Measurements from ENCODE around the gene CELSR1.

CELSR1 gene

DNA sequence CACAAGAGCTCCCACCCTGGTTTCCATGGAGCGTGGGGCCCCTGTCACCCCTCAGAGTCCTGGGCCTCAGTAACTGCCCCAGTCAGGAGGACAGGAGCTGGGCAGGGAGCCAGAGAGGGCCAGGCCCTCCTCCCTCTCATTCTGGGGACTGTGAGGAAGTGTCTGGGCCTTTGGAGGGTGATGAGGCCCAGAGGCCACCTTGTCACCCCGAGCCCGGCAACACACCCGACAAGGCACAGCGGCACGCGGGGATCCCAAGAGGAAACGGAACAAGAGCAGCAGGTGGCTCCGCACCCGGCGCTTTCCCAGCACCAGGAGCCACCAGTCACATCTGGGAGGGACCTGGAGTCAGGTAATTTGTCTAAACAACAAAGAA, 72.1 kb downstream of the CELSR1 start:
- no peak overlapping the region for H3K4me3 ChIP-seq (ENCODE audit: low read length)
- no peaks in the 10 kb centered on the region for H3K9me3 ChIP-seq (ENCODE audit: control insufficient read depth, insufficient read depth, low read length)
- no peaks in the 10 kb centered on the region for H3K27me3 ChIP-seq (ENCODE audit: control insufficient read depth, insufficient read depth, low read length)
- no peak for DNase-seq (ENCODE audit: low read depth, low spot score)
- H3K36me3 ChIP-seq (ENCODE audit: control insufficient read depth, insufficient read depth, low read length), result peaks cover 5% of the 10 kb centered on the region; the same call in 1 of the 2 replicates
- no CpG with 5 or more reads among the region's 11 CpGs for WGBS (ENCODE audit: insufficient coverage, insufficient read length)
- no peak overlapping the region for H3K27ac ChIP-seq (ENCODE audit: low read length)
- no peaks in the 10 kb centered on the region; the same call in 1 of the 2 replicates for H3K4me1 ChIP-seq (ENCODE audit: control insufficient read depth, insufficient read depth, low read length)

DNA sequence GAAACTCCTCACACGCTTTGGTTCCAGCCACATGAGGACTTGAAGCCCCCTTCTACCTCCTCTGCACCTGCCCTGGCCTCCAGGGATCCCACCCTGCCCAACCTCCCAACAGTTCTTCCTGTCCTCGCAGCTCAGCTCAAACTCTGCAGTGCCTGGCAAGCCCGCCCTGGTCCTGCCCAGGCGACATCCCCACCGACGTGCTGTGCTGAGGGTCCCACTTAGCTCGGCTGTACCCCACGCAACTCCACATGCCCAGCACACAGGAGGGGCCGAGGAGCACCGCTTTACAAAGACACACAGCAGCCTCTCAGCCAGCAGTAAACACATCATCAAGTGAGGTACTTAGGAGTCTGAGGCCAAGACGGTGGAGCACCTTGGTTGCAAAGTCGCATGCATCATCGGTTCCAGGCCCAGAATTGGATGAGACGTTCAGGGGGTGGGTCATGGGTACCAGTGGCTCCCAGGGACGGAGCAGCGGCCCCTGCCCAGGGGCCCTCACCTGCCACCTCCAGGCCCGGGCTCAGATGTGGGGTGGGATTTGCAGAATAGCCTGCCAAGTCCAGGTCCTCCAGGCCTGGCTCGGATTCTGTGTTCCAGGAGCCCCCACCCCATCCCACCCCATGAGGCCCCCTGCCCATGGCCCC, 72.6 kb downstream of the CELSR1 start:
- no CpG with 5 or more reads among the region's 18 CpGs for WGBS (ENCODE audit: insufficient coverage, insufficient read length)

DNA sequence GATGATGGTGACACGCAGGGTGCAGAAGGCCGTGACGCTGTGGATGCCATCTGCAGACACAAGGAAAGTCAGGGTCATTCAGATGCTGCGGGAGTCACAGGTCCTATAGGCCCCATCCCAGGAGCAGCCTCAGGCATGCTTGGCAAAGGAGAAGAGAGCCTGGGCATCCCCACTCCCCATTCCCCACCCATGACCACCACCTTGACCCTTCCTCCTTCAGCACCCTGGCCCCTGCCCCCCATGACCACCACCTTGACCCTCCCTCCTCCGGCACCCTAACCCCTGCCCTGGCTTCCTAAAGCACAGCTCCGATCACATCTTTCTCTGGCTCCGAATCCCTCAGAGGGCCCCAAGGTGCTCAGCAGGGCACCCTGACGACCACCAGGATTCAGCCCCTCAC, 73.1 kb downstream of the CELSR1 start:
- no peak for DNase-seq (ENCODE audit: low read depth, low spot score)
- H3K9me3 ChIP-seq (ENCODE audit: control insufficient read depth, insufficient read depth, low read length), result no peaks in the 10 kb centered on the region
- no peaks in the 10 kb centered on the region; the same call in 1 of the 2 replicates for H3K4me1 ChIP-seq (ENCODE audit: control insufficient read depth, insufficient read depth, low read length)
- peaks cover 5% of the 10 kb centered on the region; the same call in 1 of the 2 replicates for H3K36me3 ChIP-seq (ENCODE audit: control insufficient read depth, insufficient read depth, low read length)
- no CpG with 5 or more reads among the region's 8 CpGs for WGBS (ENCODE audit: insufficient coverage, insufficient read length)
- H3K27me3 ChIP-seq (ENCODE audit: control insufficient read depth, insufficient read depth, low read length), result no peaks in the 10 kb centered on the region
- no peak overlapping the region for H3K27ac ChIP-seq (ENCODE audit: low read length)
- no peak overlapping the region for H3K4me3 ChIP-seq (ENCODE audit: low read length)

More for the DNA sequence above, 72.6 kb downstream of the CELSR1 start:
- Histone ChIP-seq H3K9me3 (ENCODE audit: control insufficient read depth, insufficient read depth, low read length) (no peaks in the 10 kb centered on the region), H3K27me3 (ENCODE audit: control insufficient read depth, insufficient read depth, low read length) (no peaks in the 10 kb centered on the region), H3K27ac (ENCODE audit: low read length) (no peak overlapping the region), H3K4me3 (ENCODE audit: low read length) (no peak overlapping the region), H3K4me1 (ENCODE audit: control insufficient read depth, insufficient read depth, low read length) (no peaks in the 10 kb centered on the region; the same call in 1 of the 2 replicates), H3K36me3 (ENCODE audit: control insufficient read depth, insufficient read depth, low read length) (peaks cover 5% of the 10 kb centered on the region; the same call in 1 of the 2 replicates)
- DNase-seq (ENCODE audit: low read depth, low spot score), result no peak

DNA sequence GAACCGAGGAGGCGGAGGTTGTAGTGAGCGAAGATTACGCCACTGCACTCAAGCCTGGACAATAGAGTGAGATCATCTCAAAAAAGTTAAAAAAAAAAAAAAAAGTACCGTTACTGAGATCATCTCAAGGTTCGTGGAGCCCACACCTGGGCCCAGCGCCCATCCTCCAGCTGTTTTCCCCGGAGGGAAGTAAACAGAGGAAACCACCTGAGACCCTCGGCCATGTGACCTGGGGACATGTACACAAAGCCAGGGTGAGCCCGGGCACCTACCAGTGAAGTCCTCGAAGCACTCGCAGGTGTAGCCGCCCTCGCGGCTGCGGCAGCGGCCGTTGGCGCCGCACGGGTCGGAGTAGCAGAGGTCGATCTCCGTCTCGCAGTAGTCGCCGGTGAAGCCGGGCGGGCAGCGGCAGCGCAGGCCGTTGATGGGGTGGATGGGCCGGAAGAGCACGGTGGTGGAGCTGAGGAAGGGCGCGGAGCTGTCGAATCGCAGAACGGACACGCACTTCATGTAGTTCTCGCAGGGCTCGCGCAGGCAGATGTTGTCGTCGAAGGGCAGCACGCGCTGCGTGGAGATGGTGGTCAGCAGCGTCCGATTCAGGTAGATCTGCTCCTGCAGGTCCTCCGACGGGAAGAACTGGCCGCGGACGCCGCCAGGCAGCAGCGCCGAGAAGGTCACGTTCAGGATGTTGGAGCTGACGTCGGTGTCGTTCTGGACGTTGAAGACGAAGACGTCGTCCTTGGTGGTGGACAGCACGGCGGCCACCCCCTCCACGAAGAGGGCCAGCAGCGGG, 73.8 kb downstream of the CELSR1 start:
- no CpG with 5 or more reads among the region's 70 CpGs for WGBS (ENCODE audit: insufficient coverage, insufficient read length)
- DNase-seq (ENCODE audit: low read depth, low spot score), result no peak
- H3K4me1 ChIP-seq (ENCODE audit: control insufficient read depth, insufficient read depth, low read length), result no peaks in the 10 kb centered on the region; the same call in 1 of the 2 replicates
- H3K27me3 ChIP-seq (ENCODE audit: control insufficient read depth, insufficient read depth, low read length), result no peaks in the 10 kb centered on the region
- peaks cover 5% of the 10 kb centered on the region; the same call in 1 of the 2 replicates for H3K36me3 ChIP-seq (ENCODE audit: control insufficient read depth, insufficient read depth, low read length)
- H3K4me3 ChIP-seq (ENCODE audit: low read length), result no peak overlapping the region; the same call in 1 of the 2 replicates
- H3K9me3 ChIP-seq (ENCODE audit: control insufficient read depth, insufficient read depth, low read length), result no peaks in the 10 kb centered on the region
- H3K27ac ChIP-seq (ENCODE audit: low read length), result no peak overlapping the region

DNA sequence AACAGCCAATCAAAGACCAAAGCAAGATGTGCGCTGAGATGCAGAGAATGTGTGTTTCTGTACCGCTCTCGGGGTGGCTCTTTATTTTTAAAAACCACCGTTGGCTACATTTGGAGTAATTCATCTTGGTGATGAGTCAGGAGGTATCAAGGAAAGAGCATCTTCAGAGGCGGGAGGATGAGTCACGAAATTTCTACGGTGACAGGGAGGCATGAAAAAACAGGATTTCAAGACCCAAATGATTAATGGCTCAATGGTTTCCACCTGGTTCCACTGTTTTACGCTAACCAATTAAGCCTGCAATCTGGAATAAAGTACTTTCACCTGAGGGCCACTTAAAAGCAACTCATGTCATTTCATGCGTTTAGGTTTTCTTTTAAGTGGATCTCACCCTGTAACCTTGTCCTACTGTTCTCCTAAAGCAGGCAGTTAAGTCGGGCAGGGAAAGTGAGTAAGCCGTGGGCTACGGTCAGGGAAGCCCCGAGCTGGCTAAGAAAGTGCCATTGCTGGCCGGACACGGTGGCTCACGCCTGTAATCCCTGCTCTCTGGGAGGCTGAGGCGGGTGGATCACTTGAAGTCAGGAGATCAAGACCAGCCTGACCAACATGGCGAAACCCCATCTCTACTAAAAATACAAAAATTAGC, 74.6 kb downstream of the CELSR1 start:
- Histone ChIP-seq H3K36me3 (ENCODE audit: control insufficient read depth, insufficient read depth, low read length) (peaks cover 5% of the 10 kb centered on the region; the same call in 1 of the 2 replicates), H3K27ac (ENCODE audit: low read length) (no peak overlapping the region), H3K9me3 (ENCODE audit: control insufficient read depth, insufficient read depth, low read length) (no peaks in the 10 kb centered on the region), H3K4me1 (ENCODE audit: control insufficient read depth, insufficient read depth, low read length) (no peaks in the 10 kb centered on the region; the same call in 1 of the 2 replicates), H3K27me3 (ENCODE audit: control insufficient read depth, insufficient read depth, low read length) (no peaks in the 10 kb centered on the region), H3K4me3 (ENCODE audit: low read length) (no peak overlapping the region)
- DNase-seq (ENCODE audit: low read depth, low spot score), result no peak
- WGBS (ENCODE audit: insufficient coverage, insufficient read length), result no CpG with 5 or more reads among the region's 18 CpGs

DNA sequence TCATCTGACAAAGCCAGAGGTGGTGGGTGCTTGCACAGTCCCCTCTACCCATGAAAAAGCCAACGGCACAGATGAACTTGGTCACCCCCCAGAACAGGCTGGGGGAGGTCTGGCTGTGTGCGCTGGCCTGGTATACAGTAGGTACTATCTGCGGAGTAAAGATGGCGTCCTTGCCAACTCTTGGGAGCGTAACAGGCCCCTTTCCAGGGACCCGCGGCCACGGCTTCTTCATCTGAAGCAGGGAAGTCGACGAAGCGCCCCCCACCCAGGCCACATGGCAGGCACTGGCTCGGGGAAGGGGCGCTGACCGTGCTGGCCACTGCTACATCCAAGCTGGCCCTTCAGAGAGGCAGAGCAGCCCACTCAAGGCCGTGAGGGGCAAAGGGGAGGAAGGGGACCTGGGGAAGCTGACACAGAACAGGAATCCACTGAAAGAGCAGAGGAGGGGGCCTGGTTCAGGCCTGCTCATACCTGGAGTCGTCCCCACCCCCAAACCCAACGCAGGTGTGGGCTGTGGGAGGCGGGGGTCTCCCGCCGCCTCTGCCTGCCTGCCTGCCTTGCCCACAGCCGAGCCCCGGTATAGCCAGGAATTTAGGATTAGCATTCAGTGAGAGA, 75.7 kb downstream of the CELSR1 start:
- Histone ChIP-seq H3K9me3 (ENCODE audit: control insufficient read depth, insufficient read depth, low read length) (no peaks in the 10 kb centered on the region), H3K27ac (ENCODE audit: low read length) (no peak overlapping the region), H3K36me3 (ENCODE audit: control insufficient read depth, insufficient read depth, low read length) (peaks cover 5% of the 10 kb centered on the region; the same call in 1 of the 2 replicates), H3K27me3 (ENCODE audit: control insufficient read depth, insufficient read depth, low read length) (no peaks in the 10 kb centered on the region), H3K4me3 (ENCODE audit: low read length) (no peak overlapping the region), H3K4me1 (ENCODE audit: control insufficient read depth, insufficient read depth, low read length) (no peaks in the 10 kb centered on the region; the same call in 1 of the 2 replicates)
- WGBS (ENCODE audit: insufficient coverage, insufficient read length), result no CpG with 5 or more reads among the region's 22 CpGs
- no peak for DNase-seq (ENCODE audit: low read depth, low spot score)

DNA sequence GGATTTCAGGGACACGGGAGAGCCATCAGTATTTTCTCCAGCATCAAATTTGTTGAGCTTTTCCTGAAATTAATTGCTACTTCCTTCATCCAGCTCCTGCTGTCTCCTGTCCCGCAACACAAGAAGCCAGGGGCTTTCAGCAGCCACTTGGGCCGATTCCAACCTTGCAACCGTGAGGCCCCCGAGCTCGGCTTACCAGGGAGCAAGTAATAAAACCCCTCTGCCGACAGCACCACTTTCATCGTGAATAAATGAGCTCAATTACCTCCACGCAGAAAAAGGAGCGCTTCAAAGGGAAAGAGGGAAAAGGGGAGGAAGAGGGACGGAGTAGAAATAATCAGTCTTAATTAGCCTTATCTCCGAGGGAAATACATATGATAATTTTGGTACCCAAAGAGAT, 76.6 kb downstream of the CELSR1 start:
- Histone ChIP-seq H3K36me3 (ENCODE audit: control insufficient read depth, insufficient read depth, low read length) (peaks cover 5% of the 10 kb centered on the region; the same call in 1 of the 2 replicates), H3K9me3 (ENCODE audit: control insufficient read depth, insufficient read depth, low read length) (no peaks in the 10 kb centered on the region), H3K27ac (ENCODE audit: low read length) (no peak overlapping the region), H3K4me1 (ENCODE audit: control insufficient read depth, insufficient read depth, low read length) (no peaks in the 10 kb centered on the region; the same call in 1 of the 2 replicates), H3K27me3 (ENCODE audit: control insufficient read depth, insufficient read depth, low read length) (no peaks in the 10 kb centered on the region), H3K4me3 (ENCODE audit: low read length) (no peak overlapping the region)
- DNase-seq (ENCODE audit: low read depth, low spot score), result no peak
- no CpG with 5 or more reads among the region's 12 CpGs for WGBS (ENCODE audit: insufficient coverage, insufficient read length)

DNA sequence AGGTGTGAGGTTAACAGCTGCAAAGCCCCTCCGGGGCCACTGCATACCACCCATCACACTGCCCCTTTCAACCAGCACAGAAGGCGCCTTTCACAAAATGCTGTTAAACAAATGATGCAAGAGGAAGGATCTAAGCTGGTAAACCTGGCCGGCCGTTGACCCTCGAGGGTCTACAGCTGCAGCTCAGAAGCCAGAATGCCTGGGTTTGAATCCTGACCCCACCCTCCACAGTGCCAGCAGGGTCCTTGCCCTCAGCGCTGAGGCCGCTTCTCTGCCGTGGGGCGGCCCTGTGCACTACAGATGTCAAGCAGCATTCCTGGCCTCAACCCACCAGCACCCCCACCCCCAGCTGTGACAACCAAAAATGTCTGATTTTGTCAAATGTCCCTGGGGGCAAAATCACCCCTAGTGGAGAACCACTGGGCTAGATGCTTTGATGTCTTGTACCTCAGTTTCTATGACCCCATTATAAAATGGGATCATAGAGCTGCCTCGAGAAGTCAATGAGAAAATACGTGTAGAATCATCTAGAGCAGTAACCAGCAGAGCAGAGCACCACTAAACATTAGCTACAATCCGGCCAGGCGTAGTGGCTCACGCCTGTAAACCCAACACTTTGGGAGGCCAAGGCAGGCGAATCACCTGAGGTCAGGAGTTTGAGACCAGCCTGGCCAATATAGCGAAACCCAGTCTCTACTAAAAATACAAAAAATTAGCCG, 77.9 kb downstream of the CELSR1 start:
- H3K4me3 ChIP-seq (ENCODE audit: low read length), result no peak overlapping the region
- no peaks in the 10 kb centered on the region for H3K9me3 ChIP-seq (ENCODE audit: control insufficient read depth, insufficient read depth, low read length)
- H3K4me1 ChIP-seq (ENCODE audit: control insufficient read depth, insufficient read depth, low read length), result no peaks in the 10 kb centered on the region; the same call in 1 of the 2 replicates
- DNase-seq (ENCODE audit: low read depth, low spot score), result no peak
- H3K27me3 ChIP-seq (ENCODE audit: control insufficient read depth, insufficient read depth, low read length), result no peaks in the 10 kb centered on the region
- H3K27ac ChIP-seq (ENCODE audit: low read length), result no peak overlapping the region
- H3K36me3 ChIP-seq (ENCODE audit: control insufficient read depth, insufficient read depth, low read length), result peaks cover 5% of the 10 kb centered on the region; the same call in 1 of the 2 replicates
- no CpG with 5 or more reads among the region's 17 CpGs for WGBS (ENCODE audit: insufficient coverage, insufficient read length)

DNA sequence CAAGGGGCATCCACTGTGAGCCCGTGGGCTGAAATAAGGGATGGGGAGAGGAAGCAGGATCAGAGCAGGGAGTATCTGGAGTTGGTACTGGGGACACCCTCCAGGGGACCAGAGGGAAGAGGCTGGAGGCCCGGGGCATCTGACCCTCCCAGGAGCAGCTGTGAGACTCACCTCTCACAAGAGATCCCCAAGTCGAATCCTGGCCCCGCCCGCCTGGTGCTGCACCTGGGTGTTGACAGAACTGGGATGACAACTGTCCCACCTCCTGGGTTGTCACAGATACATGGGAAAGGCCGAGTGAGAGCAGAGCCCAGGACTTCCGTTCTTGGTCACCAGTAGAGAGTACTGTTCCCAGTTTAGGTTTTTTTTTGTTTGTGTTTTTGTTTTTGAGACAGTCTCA, 78.9 kb downstream of the CELSR1 start:
- Histone ChIP-seq H3K36me3 (ENCODE audit: control insufficient read depth, insufficient read depth, low read length) (peaks cover under 1% of the 10 kb centered on the region; the same call in 1 of the 2 replicates), H3K4me1 (ENCODE audit: control insufficient read depth, insufficient read depth, low read length) (no peaks in the 10 kb centered on the region; the same call in 1 of the 2 replicates), H3K27me3 (ENCODE audit: control insufficient read depth, insufficient read depth, low read length) (no peaks in the 10 kb centered on the region), H3K27ac (ENCODE audit: low read length) (no peak overlapping the region), H3K4me3 (ENCODE audit: low read length) (no peak overlapping the region), H3K9me3 (ENCODE audit: control insufficient read depth, insufficient read depth, low read length) (no peaks in the 10 kb centered on the region)
- DNase-seq (ENCODE audit: low read depth, low spot score), result no peak
- WGBS (ENCODE audit: insufficient coverage, insufficient read length), result no CpG with 5 or more reads among the region's 7 CpGs
